ENCODE data around the gene FUT7. TPM values are rescaled to one million over a fixed set of nuclear protein-coding genes. Genes with fewer than 3 reads are reported as not detected.
A peak's percentile ranks its signal among the peaks of the same experiment; 100 is the strongest.

FUT7 gene
- total RNA-seq, 4 donors from 2014 or later = 0.32 to 0.83 TPM; not detected in 2

- no peak for DNase-seq (ENCODE audit: extremely low spot score)
- intact Hi-C loops (cut with DNase I) = no loop called here
- Histone ChIP-seq H3K36me3 (no peaks in the 10 kb centered on the region), H3K27ac (replicated peaks in 1 of 4) (no peak overlapping the region), H3K9me3 (no peaks in the 10 kb centered on the region), H3K27me3 (peaks cover 0 to 32% (median 15%) of the 10 kb centered on the region in 4 donors), H3K4me1 (peaks cover 12 to 26% (median 24%) of the 10 kb centered on the region in 4 donors), H3K4me3 (peak overlapping the region; percentile 48 to 66 (median 54))
- WGBS = 42% methylated on average over 8 of the region's 52 CpGs
- TF ChIP-seq EP300 (IDR thresholded peaks at IDR 0.05) (no peak), POLR2A (IDR thresholded peaks at IDR 0.05; ENCODE audit: low read depth) (no peak), POLR2AphosphoS5 (IDR thresholded peaks at IDR 0.05) (no peak), CTCF (IDR thresholded peaks at IDR 0.05) (no peak)
Measured at GRCh38 chr9:137069508-137070091, 37.7 kb upstream of the FUT7 start.

GRCh38 chr9:137068539-137069507 is 36.9 kb upstream of the FUT7 start:
- Histone ChIP-seq H3K4me3 (no peak overlapping the region), H3K27me3 (peaks cover 0 to 39% (median 15%) of the 10 kb centered on the region in 4 donors), H3K36me3 (no peaks in the 10 kb centered on the region), H3K9me3 (no peaks in the 10 kb centered on the region), H3K27ac (replicated peaks in 1 of 4) (no peak overlapping the region), H3K4me1 (peaks cover 18 to 34% (median 31%) of the 10 kb centered on the region in 4 donors)
- TF ChIP-seq POLR2A (IDR thresholded peaks at IDR 0.05; ENCODE audit: low read depth) (no peak), CTCF (IDR thresholded peaks at IDR 0.05) (no peak), POLR2AphosphoS5 (IDR thresholded peaks at IDR 0.05) (no peak), EP300 (IDR thresholded peaks at IDR 0.05) (no peak)
- intact Hi-C loops (cut with DNase I) = no loop called here
- no peak for DNase-seq (ENCODE audit: extremely low spot score)
- 85% methylated on average over 9 of the region's 17 CpGs for WGBS

- TF ChIP-seq POLR2AphosphoS5 (IDR thresholded peaks at IDR 0.05) (peak in 1 of 2 donors; percentile 27), POLR2A (IDR thresholded peaks at IDR 0.05; ENCODE audit: low read depth) (no peak), CTCF (IDR thresholded peaks at IDR 0.05) (peak; percentile 71 to 83 (median 75))
- Histone ChIP-seq H3K9me3 (no peaks in the 10 kb centered on the region), H3K4me1 (peaks cover 18 to 35% (median 33%) of the 10 kb centered on the region in 4 donors), H3K36me3 (no peaks in the 10 kb centered on the region), H3K27ac (replicated peaks in 1 of 4) (no peak overlapping the region), H3K27me3 (peaks cover 0 to 40% (median 15%) of the 10 kb centered on the region in 4 donors), H3K4me3 (no peak overlapping the region)
- DNase-seq (ENCODE audit: extremely low spot score) = no peak
- intact Hi-C loops (cut with DNase I) = loop anchor here (2.0 kb wide), 1 partner anchor 21 kb away; the partner anchor contains the start of gene NPDC1
- WGBS = 20% methylated on average over 4 of the region's 12 CpGs
Measured at GRCh38 chr9:137067860-137068538, 36.1 kb upstream of the FUT7 start.

GRCh38 chr9:137066096-137066861 is 34.4 kb upstream of the FUT7 start:
- DNase-seq (ENCODE audit: extremely low spot score) = no peak
- peaks cover 0 to 40% (median 15%) of the 10 kb centered on the region in 4 donors for H3K27me3 ChIP-seq
- no peak overlapping the region for H3K27ac ChIP-seq (replicated peaks in 1 of 4)
- no peaks in the 10 kb centered on the region for H3K36me3 ChIP-seq
- H3K4me3 ChIP-seq = no peak overlapping the region
- TF ChIP-seq POLR2A (IDR thresholded peaks at IDR 0.05; ENCODE audit: low read depth) = no peak
- 94% methylated on average over 20 of the region's 26 CpGs for WGBS
- intact Hi-C loops (cut with DNase I) = loop anchor here (2.0 kb wide), 1 partner anchor 19 kb away; the partner anchor contains the start of gene NPDC1
- H3K4me1 ChIP-seq = peaks cover 16 to 31% (median 29%) of the 10 kb centered on the region in 4 donors
- H3K9me3 ChIP-seq = no peaks in the 10 kb centered on the region

Data from esophagus muscularis mucosa (tissue), 4 donors.